ENCODE measurements around the gene TPCN1. TPM values are rescaled to one million over a fixed set of nuclear protein-coding genes. Genes with fewer than 3 reads are reported as not detected.

Gene TPCN1
- total RNA-seq, 1 experiment from 2014 or later: 13.5 TPM

DNA sequence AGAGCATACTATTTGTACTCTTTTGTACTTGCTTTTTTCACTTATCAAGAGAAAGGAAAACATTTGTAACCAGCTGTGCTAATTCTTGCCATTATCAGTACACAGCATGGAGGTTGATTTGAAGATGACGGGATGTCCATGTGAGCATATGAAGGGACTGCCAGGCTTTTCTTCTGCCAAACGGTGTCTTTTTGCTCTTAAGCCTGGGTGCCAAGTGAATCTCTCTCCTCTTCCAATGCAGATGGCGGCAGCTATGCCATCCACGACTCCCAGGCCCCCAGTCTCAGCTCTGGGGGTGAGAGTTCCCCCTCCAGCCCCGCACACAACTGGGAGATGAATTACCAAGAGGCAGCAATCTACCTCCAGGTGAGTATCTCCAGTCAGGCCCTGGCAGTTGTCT, 38.9 kb downstream of the TPCN1 start:
- no peak for DNase-seq
- H3K27ac Mint-ChIP-seq: peak overlapping the region in 2 of 3 experiments; percentile 39 to 75; a peak in 4 of 7 replicates
- TF ChIP-seq, protein P1, sequence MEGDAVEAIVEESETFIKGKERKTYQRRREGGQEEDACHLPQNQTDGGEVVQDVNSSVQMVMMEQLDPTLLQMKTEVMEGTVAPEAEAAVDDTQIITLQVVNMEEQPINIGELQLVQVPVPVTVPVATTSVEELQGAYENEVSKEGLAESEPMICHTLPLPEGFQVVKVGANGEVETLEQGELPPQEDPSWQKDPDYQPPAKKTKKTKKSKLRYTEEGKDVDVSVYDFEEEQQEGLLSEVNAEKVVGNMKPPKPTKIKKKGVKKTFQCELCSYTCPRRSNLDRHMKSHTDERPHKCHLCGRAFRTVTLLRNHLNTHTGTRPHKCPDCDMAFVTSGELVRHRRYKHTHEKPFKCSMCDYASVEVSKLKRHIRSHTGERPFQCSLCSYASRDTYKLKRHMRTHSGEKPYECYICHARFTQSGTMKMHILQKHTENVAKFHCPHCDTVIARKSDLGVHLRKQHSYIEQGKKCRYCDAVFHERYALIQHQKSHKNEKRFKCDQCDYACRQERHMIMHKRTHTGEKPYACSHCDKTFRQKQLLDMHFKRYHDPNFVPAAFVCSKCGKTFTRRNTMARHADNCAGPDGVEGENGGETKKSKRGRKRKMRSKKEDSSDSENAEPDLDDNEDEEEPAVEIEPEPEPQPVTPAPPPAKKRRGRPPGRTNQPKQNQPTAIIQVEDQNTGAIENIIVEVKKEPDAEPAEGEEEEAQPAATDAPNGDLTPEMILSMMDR (conservative IDR thresholded peaks at IDR 0.05): no peak

More for the DNA sequence above, 38.9 kb downstream of the TPCN1 start:
- H3T11ph ChIP-seq (ENCODE audit: low read length): no peak overlapping the region
- WGBS (ENCODE audit: extremely low coverage, insufficient read length, low lambda C conversion rate): no CpG with 5 or more reads among the region's 5 CpGs
- peaks cover 13 to 16% of the 10 kb centered on the region in 2 experiments for H3K4me1 Mint-ChIP-seq
- H3K79me2 ChIP-seq (ENCODE audit: insufficient read depth, low read length): no peaks in the 10 kb centered on the region
- no peak overlapping the region for H3K56ac ChIP-seq (ENCODE audit: insufficient read length, low read depth, low read length)
- H3K27me3 ChIP-seq (ENCODE audit: insufficient read depth, low read length): no peaks in the 10 kb centered on the region
- H3K4me2 ChIP-seq (ENCODE audit: insufficient read depth, insufficient read length, low read length): no peak overlapping the region
- no peaks in the 10 kb centered on the region for H3K9me3 ChIP-seq (ENCODE audit: control insufficient read depth, low read depth, low read length)
- H4K20me1 ChIP-seq (ENCODE audit: control insufficient read depth, insufficient read depth, insufficient read length): no peaks in the 10 kb centered on the region
- H3K18ac ChIP-seq (ENCODE audit: insufficient read length, low read depth, low read length): no peak overlapping the region
- H2BK20ac ChIP-seq (ENCODE audit: low read depth, low read length, poor library complexity, severe bottlenecking): no peak overlapping the region
- no peaks in the 10 kb centered on the region for H3K79me1 ChIP-seq (ENCODE audit: insufficient read depth, low read depth, low read length, poor library complexity, severe bottlenecking)
- H4K91ac ChIP-seq (ENCODE audit: insufficient read length, low read depth, low read length): no peak overlapping the region
- H2AK5ac ChIP-seq (ENCODE audit: insufficient read length, low read length): no peak overlapping the region
- no peak overlapping the region for H3K4ac ChIP-seq (ENCODE audit: low read depth, low read length)
- H4K8ac ChIP-seq (replicated peaks; ENCODE audit: insufficient read length, low read depth, low read length): no peak overlapping the region
- no peak overlapping the region for H3K14ac ChIP-seq (ENCODE audit: insufficient read depth, low read length)
- H4K5ac ChIP-seq (ENCODE audit: insufficient read length, low read depth, low read length): no peak overlapping the region
- H2BK120ac ChIP-seq (ENCODE audit: low read depth, low read length, poor library complexity, severe bottlenecking): no peak overlapping the region
- H2BK15ac ChIP-seq (ENCODE audit: low read depth, low read length): no peak overlapping the region
- no peak overlapping the region for H2BK12ac ChIP-seq (ENCODE audit: insufficient read length, low read depth, low read length)
- H3K23ac ChIP-seq (ENCODE audit: insufficient read length, low read depth, low read length): no peak overlapping the region
- H3K4me3 Mint-ChIP-seq: no peak overlapping the region; a peak in 1 of 5 replicates
- no peaks in the 10 kb centered on the region for H3K23me2 ChIP-seq (ENCODE audit: insufficient read length, low read depth, low read length, poor library complexity, severe bottlenecking)
- no peak overlapping the region for H2AFZ ChIP-seq (ENCODE audit: low read length)
- H2BK5ac ChIP-seq (ENCODE audit: insufficient read length, low read length): no peak overlapping the region
- H3K9ac ChIP-seq (ENCODE audit: extremely low read depth, insufficient read length, low read length): no peak overlapping the region
- no peaks in the 10 kb centered on the region for H3K27me3 Mint-ChIP-seq (ENCODE audit: low read depth)
- H3K27ac ChIP-seq (ENCODE audit: insufficient read length, low read depth, low read length): no peak overlapping the region
- peaks cover 4% of the 10 kb centered on the region; the same call in 1 of the 2 replicates for H3K4me1 ChIP-seq (ENCODE audit: insufficient read depth, low read length)
- no peaks in the 10 kb centered on the region; a peak in 1 of 7 replicates for H3K36me3 Mint-ChIP-seq (ENCODE audit: insufficient read depth in 1 of 3, low read depth in 3 of 3)
- H3K9me3 Mint-ChIP-seq: no peaks in the 10 kb centered on the region

All from H9 (cell line).